Measurements from ENCODE around the gene GBGT1.

The GBGT1 gene

DNA sequence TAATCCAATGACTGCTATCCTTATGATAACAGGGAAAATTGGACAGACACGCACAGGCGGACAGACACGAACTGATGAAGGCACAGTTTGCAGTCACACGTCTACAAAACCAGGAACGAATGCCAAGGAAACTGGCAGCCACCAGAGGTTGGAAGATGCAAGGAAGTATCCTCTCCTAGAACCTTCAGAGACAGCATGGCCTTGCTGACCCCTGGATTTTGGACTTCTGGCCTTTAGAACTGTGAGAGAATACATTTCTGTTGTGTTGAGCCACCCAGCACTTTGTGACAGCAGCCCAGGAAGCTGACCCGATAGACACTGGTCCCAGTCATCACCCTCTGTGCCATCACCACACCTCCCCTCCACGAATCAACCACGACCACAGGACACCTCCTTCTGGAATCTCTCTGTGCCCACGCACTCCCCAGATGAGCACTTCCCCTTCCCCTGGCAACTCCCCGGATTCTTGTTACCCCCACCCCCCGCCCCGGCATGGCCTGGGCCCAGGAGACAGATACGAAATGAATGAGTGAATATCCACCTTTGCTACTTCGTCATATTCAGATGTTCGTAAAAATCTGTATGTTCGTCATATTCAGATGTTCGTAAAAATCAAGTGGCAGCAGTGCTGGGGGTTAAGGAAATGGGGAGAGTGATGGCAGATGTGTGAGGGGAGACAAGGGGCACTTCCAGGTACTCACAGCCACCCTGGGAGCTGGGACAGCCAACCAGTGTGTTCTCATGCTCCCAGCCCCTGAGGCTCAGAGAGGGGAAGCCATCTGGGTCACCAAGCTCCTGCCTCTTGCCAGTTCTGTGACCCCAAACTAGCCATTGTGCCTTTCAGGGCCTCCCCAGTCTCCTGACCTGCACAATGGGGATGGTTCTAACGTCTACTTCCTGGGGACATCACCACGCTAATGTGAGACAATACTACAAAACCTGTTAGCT is 18.5 kb downstream of the GBGT1 start:
- no peak for TF ChIP-seq CTCF (IDR thresholded peaks at IDR 0.05; ENCODE audit: low read depth, low read length)
- no peaks in the 10 kb centered on the region for H3K27me3 ChIP-seq (ENCODE audit: insufficient read depth, low read depth, severe bottlenecking)
- peaks cover 9% of the 10 kb centered on the region; the same call in 1 of the 2 replicates for H3K36me3 ChIP-seq
- no peaks in the 10 kb centered on the region for H3K9me3 ChIP-seq (ENCODE audit: severe bottlenecking)
- no peak overlapping the region; the same call in 1 of the 2 replicates for H3K4me3 ChIP-seq (ENCODE audit: low read depth, low read length)
- no peak for DNase-seq
- no peak overlapping the region; the same call in 1 of the 2 replicates for H3K27ac ChIP-seq

GRCh38 chr9:133144142-133144903 is 19.4 kb downstream of the GBGT1 start:
- DNase-seq: peak; percentile 75
- H3K27ac ChIP-seq: peak overlapping the region; percentile 67
- peak; percentile 99 for TF ChIP-seq CTCF (IDR thresholded peaks at IDR 0.05; ENCODE audit: low read depth, low read length)

DNA sequence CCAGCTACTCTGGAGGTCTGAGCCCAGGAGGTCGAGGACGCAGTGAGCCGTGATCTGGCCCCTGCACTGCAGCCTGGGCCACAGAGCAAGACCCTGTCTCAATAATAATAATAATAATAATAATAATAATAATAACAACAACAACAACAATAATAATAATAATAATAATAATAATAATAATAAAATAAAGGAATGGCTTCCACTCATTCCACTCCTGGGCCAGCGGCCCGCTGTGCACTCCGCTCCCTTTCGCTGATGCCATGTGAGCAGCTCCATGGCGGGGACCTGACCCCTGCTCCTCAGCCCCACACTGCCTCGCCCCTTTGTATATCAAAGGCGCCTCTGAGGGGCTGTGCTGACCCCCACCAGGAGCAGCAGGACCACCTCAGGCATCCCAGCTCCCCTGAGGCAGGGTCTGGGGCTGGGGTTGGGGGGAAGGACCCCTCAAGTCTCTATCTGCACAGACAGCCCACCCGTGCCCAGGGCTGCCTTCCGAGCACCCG is 20.0 kb downstream of the GBGT1 start:
- TF ChIP-seq CTCF (IDR thresholded peaks at IDR 0.05; ENCODE audit: low read depth, low read length): no peak
- Histone ChIP-seq H3K27ac (peak overlapping the region; percentile 67), H3K36me3 (peaks cover 9% of the 10 kb centered on the region; the same call in 1 of the 2 replicates), H3K9me3 (ENCODE audit: severe bottlenecking) (no peaks in the 10 kb centered on the region), H3K4me3 (ENCODE audit: low read depth, low read length) (peak overlapping the region; percentile 34; the same call in 1 of the 2 replicates), H3K27me3 (ENCODE audit: insufficient read depth, low read depth, severe bottlenecking) (no peaks in the 10 kb centered on the region)
- DNase-seq: no peak

More at GRCh38 chr9:133144142-133144903, 19.4 kb downstream of the GBGT1 start:
- peaks cover 9% of the 10 kb centered on the region; the same call in 1 of the 2 replicates for H3K36me3 ChIP-seq
- peak overlapping the region; percentile 34 for H3K4me3 ChIP-seq (ENCODE audit: low read depth, low read length)
- no peaks in the 10 kb centered on the region for H3K9me3 ChIP-seq (ENCODE audit: severe bottlenecking)
- no peaks in the 10 kb centered on the region for H3K27me3 ChIP-seq (ENCODE audit: insufficient read depth, low read depth, severe bottlenecking)

GRCh38 chr9:133142684-133143622 is 20.8 kb downstream of the GBGT1 start:
- DNase-seq: peak; percentile 84
- no peak for TF ChIP-seq CTCF (IDR thresholded peaks at IDR 0.05; ENCODE audit: low read depth, low read length)
- H3K36me3 ChIP-seq: peaks cover 9% of the 10 kb centered on the region; the same call in 1 of the 2 replicates
- no peak overlapping the region for H3K27ac ChIP-seq
- H3K9me3 ChIP-seq (ENCODE audit: severe bottlenecking): no peaks in the 10 kb centered on the region
- no peak overlapping the region for H3K4me3 ChIP-seq (ENCODE audit: low read depth, low read length)
- no peaks in the 10 kb centered on the region for H3K27me3 ChIP-seq (ENCODE audit: insufficient read depth, low read depth, severe bottlenecking)

Measured in WERI-Rb-1 (cell line).